H1 (cell line): ENCODE data around the gene DDX18. TPM values are rescaled to one million over a fixed set of nuclear protein-coding genes. Genes with fewer than 3 reads are reported as not detected.

Experiments
- CHD7 ChIP-seq: fragments of 300-600 bp; sonication (generic); IDR thresholded peaks from 2 replicates; pipeline ENCODE4 v1.7.1; 2012; ENCODE audit warnings: low read length, moderate library complexity, mild to moderate bottlenecking, inconsistent platforms; ENCODE audit not compliant: insufficient replicate concordance
- FOSL1 ChIP-seq: IDR thresholded peaks from 2 replicates; pipeline ENCODE4 v1.6.1; 2011; ENCODE audit warnings: mild to moderate bottlenecking, low read depth, low read length, moderate library complexity; ENCODE audit not compliant: insufficient read depth
- PHF8 ChIP-seq: fragments of 200-600 bp; sonication (generic); conservative IDR thresholded peaks from 2 replicates; pipeline ENCODE4 v1.7.1; 2012; ENCODE audit warnings: low read depth, mild to moderate bottlenecking, inconsistent platforms, low read length, moderate library complexity
- polyA plus RNA-seq, 7 experiments: library from polyadenylated mRNA; depleted of rRNA in 3 of 7; stranded (reverse) in 5 of 7; unstranded in 2 of 7; fragments of >200 nt in 5 of 7; fragments of 200-250 nt in 2 of 7; gene quantifications; 1 replicate in 5 of 7; 2 replicates in 1 of 7; 4 replicates in 1 of 7; pipeline versions ENCODE4 v1.2.1 to v1.2.3, GENCODE V29; 2011 to 2013; ENCODE audit warnings: missing spikeins in 2 of 7, mixed read lengths in 2 of 7
- total RNA-seq: library from RNA; stranded (reverse); fragmentation: NEBNext Ultra II Directional; extraction: Animal tissue kit (Norgen Biotek cat#: 25700); gene quantifications from 2 replicates; pipeline ENCODE4 v1.2.1, GENCODE V29; 2021

DDX18 gene
- total and polyA plus RNA-seq, 2 of the 8 experiments (the other 6 are each of a cell fraction or from before 2014, with no cell fraction given) = 31.3 to 119 TPM

GRCh38 chr2:117834992-117835391 is 20.5 kb downstream of the DDX18 start (continued):
- TF ChIP-seq PHF8 (no peak), CHD7 (no peak), FOSL1 (no peak)
